C4-2B (cell line): ENCODE data around the gene ICOS.

Experiments
- H3K27ac ChIP-seq: fragments of 450-650 bp; 2 replicates; pipeline ENCODE4 v1.5.1; 2017
- ZFX ChIP-seq: fragments of 450-650 bp; IDR thresholded peaks from 2 replicates; pipeline ENCODE4 v1.6.1; 2017
- TF ChIP-seq, protein P1 (sequence below): fragments of 450-650 bp; conservative IDR thresholded peaks from 2 replicates; pipeline ENCODE4 v1.5.1; 2017; ENCODE audit warnings: mild to moderate bottlenecking

The ICOS gene

DNA sequence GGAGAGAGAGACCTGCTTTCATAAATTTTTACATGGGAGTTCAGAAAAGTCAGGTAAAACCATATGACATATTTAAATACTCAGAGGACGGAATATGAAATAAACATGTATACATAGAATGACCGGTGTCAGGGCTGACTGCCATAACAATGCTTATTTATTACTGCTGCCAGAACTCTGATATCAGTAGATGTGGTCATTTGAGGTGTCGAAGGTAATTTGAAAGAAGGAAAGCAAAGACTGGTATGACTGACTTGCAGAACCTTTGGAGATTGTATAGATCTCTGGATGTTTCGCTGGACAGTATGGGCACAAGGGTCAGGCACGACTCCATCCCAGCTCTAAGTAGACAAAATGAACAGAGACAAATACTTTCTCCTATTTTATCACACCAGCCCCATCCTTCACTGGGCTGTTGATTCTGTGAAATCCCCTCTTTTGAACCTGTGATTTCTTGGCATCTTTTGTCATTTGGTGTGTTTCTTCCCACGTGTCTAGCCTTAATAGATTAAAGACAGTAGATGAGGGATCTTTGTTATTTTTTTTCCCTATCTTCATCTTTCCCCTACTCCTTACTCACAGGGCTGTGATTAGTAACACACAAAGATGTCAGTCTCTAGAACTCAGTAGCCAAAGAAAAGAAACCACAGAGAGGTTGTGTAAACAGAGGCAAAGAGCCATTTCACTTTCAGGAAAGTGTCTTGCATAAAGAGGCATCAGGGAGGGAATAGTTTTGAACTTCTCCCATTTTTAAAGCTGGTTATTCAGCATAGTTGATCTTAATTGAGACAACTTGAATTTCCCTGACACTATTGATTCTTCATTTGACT, 61.6 kb downstream of the ICOS start:
- TF ChIP-seq, protein P1, sequence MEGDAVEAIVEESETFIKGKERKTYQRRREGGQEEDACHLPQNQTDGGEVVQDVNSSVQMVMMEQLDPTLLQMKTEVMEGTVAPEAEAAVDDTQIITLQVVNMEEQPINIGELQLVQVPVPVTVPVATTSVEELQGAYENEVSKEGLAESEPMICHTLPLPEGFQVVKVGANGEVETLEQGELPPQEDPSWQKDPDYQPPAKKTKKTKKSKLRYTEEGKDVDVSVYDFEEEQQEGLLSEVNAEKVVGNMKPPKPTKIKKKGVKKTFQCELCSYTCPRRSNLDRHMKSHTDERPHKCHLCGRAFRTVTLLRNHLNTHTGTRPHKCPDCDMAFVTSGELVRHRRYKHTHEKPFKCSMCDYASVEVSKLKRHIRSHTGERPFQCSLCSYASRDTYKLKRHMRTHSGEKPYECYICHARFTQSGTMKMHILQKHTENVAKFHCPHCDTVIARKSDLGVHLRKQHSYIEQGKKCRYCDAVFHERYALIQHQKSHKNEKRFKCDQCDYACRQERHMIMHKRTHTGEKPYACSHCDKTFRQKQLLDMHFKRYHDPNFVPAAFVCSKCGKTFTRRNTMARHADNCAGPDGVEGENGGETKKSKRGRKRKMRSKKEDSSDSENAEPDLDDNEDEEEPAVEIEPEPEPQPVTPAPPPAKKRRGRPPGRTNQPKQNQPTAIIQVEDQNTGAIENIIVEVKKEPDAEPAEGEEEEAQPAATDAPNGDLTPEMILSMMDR: no peak
- TF ChIP-seq ZFX: no peak
- no peak overlapping the region for H3K27ac ChIP-seq

DNA sequence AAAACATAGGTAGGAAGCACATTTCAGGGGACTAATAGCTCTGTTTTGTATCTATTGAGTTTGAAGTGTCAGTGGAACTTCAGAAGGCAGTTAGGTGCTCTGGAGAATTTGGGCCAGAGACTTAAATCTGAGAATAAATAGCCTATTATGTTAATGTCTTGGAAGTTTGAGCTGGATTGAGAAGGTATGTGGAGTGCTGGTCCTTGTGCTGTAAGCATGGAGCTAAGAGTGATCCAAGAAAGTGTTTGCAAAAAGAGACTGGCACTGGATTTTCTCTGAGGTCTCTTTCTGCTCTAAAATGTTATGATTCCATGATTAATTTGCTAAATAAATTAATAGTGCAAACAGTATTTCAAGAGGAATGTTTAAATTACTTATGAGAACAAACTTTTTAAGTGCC, 63.3 kb downstream of the ICOS start:
- H3K27ac ChIP-seq: no peak overlapping the region
- TF ChIP-seq ZFX: no peak
- TF ChIP-seq, protein P1: no peak

DNA sequence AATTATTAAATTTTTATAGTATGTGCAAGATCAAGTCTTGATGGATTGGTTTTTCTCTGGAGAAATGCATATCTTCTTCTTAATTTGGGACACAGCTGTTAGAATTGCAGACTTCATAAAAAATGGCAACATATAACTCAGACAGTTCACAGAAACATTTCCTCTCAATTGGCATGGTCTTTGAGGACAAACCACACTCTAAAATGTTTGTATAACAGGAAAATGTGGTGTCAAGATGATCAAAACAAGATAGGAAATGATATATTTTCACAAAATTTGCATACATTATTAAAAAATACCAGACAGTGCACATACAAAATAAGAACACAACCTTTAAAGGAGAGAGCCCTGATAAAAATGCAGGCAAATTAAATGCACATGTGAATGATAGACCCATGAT, 63.9 kb downstream of the ICOS start:
- no peak overlapping the region for H3K27ac ChIP-seq
- TF ChIP-seq, protein P1: no peak
- no peak for TF ChIP-seq ZFX

DNA sequence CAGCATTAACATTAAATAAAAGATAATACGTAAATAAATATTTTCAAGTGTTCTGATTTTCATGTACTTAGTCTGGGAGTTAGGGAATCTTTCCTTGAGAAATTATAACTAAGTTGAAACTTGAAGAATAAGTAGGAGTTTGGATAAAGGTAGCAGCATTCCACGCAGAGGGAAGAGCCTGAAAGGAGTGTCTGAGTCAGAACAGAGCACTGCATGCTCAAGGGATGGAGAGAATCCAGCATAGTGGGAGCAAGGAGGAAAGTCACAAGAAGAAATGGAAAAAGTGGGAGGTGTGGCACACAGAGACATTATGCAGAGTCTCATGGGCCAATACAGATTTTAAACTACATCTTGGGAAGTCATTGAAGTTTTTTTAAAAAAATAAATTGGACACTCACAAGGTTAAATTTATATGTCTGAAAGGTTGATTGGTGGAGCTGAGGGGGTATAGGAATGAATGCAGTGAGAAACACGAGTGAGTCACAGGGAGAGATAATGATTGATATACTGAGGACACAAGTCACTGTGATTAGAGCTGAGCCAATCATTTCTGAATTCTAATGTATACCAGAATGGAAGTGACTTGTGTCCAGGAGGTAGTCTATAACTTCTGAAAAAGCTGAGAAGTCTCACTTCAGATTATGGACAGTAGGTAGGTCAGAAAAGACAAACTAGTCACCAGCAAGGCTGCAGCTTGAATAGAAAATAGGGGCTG, 66.9 kb downstream of the ICOS start:
- no peak overlapping the region for H3K27ac ChIP-seq
- TF ChIP-seq ZFX: no peak
- TF ChIP-seq, protein P1: no peak

DNA sequence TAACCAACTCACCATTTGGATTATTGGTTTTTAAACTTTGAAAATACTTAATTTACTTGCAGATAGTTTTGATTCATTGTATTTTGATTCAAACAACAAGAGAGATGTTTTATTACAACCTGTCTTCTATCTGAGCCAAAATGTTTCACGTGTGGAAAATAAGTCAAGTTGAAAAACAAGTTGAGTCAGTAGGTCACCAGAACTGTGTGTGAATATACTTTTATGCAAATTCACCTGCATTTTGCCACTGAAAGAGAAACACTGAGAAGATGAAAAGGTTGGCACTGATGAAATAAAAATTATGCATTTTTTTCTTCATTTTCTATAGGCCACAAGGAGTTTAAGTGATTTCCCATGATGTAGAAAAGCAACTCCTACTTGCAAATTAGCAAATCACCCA, 68.3 kb downstream of the ICOS start:
- TF ChIP-seq, protein P1: no peak
- TF ChIP-seq ZFX: no peak
- H3K27ac ChIP-seq: no peak overlapping the region

DNA sequence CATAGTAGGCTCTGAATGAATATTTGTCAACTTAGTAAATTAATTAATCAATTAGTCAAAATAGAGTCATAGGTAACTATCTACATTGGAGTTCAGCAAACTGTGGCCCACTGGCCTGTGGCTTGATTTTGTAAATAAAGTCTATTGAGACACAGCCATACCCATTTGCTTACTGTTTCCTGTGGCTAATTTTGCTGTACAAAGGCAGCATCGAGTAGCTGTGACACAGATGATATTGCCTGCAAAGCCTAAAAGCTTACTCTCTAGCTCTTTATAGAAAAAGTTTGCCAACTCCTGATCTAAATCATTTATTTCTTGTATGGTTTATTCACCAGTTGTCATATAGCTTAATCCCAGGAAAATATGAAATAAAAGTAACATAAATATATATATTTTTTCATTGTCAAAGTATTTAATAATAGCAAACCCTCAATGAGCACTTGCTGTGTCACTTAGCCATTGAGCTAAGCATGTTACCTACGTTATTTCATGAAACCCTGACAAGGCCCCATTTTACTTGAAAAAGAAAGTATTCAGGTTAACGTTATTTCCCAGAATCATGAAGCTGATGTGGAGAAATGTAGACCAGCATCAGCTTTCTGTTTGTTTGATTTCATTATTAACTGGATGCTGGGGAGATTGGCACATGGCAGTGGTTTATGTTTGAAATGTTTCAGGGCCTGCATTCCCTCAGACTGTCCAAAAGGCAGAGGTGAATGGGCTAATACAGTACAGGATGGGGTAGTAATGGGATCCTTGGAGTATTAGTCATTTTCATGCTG, 69.6 kb downstream of the ICOS start:
- no peak overlapping the region for H3K27ac ChIP-seq
- no peak for TF ChIP-seq ZFX
- TF ChIP-seq, protein P1: no peak

DNA sequence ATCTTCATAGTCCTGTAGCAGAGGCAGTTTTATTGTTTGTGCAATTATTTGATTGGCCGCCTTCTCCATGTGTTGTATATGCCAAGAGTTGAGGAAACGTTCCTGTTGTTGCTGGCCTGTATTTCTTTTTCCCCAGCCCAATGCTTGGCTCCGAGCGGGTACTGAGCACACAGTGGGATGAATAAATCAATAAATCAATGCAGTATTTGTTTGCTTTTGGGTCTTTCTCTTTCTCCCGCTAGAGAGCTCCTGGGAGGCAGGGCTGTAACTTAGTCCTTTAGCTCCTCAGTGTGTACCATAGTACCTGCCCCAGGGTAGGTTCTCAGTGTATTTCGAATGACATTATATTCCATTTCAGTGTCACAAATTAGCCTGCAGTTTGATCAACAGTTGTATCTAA, 71.8 kb downstream of the ICOS start:
- TF ChIP-seq ZFX: no peak
- TF ChIP-seq, protein P1: no peak
- no peak overlapping the region for H3K27ac ChIP-seq
